ENCODE measurements around the gene THAP7.

DNA sequence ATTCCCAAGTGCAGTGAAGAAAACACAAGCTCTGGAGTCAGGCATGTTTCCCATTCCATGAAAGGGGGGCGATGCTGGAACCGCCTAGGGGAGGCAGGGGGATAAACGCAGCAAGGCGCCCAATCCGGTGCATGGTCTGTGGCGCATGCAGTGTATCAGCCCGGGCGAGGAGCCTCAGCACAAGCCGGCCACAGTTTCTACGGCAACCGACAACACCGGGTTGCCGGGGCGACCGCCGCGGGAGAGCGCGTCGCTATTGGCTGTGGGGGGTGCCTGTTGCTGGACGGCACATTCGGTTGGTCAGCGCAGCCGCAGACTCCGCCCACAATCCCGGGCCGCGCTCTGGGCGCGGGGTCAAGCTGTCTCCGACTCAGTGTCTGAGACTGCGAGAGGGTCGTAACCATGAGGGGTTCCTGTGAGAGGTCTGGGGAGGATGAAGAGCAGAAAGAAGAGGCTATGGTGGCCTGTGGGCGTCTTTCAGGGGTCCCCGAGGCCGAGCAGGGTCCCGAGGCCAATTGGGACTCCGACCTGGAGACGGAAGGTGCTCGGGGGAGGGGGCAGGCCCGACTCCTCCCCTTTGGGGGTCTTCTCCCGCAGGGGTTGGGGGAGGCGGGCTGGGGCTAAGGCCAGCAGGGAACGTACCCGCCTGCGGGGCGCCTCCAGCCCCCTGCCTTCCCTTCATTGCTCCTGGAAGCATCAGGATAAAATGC is 43.8 kb upstream of the THAP7 start, which contains the start of gene LRRC74B:
- TF ChIP-seq, protein P1, sequence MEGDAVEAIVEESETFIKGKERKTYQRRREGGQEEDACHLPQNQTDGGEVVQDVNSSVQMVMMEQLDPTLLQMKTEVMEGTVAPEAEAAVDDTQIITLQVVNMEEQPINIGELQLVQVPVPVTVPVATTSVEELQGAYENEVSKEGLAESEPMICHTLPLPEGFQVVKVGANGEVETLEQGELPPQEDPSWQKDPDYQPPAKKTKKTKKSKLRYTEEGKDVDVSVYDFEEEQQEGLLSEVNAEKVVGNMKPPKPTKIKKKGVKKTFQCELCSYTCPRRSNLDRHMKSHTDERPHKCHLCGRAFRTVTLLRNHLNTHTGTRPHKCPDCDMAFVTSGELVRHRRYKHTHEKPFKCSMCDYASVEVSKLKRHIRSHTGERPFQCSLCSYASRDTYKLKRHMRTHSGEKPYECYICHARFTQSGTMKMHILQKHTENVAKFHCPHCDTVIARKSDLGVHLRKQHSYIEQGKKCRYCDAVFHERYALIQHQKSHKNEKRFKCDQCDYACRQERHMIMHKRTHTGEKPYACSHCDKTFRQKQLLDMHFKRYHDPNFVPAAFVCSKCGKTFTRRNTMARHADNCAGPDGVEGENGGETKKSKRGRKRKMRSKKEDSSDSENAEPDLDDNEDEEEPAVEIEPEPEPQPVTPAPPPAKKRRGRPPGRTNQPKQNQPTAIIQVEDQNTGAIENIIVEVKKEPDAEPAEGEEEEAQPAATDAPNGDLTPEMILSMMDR (IDR thresholded peaks at IDR 0.05; ENCODE audit: low read length), result no peak
- no peak for TF ChIP-seq EZH2 (IDR thresholded peaks at IDR 0.05; ENCODE audit: borderline replicate concordance, low read length)
